ENCODE measurements around the gene UBA7. TPM values are rescaled to one million over a fixed set of nuclear protein-coding genes. Genes with fewer than 3 reads are reported as not detected.

Gene UBA7
- total and polyA plus RNA-seq, 2 donors (not counting 3 experiments of a cell fraction or from before 2014, with no cell fraction given): 57.4 to 80.7 TPM

DNA sequence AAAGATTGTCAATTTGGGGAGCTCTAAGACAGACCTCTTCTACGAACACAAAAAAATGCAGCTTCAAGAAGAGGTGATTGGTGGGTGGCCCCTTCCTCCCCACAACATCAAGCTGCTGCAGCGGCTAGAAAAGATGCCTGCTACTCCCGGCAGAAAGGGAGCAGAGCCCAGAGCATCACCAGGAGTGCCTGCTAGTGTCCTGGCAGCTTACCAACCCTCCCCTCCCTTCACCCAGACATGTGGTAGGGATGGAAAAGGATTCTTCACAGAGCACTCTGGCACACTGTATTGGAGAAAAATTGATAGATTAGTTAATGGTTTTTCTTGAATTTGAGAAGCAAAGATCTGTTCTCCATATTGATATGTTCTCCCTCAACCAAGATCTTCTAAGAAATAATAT lies 38.2 kb downstream of the UBA7 start:
- H3K4me3 ChIP-seq (replicated peaks in 1 of 3; ENCODE audit: insufficient read depth in 1 of 3, low read depth in 1 of 3, low read length in 3 of 3): no peak overlapping the region
- CTCF ChIA-PET: interaction anchor here (1.0 to 1.1 kb wide), 2 partner anchors 31 to 64 kb away, joined by 3 to 4 read pairs; no protein-coding TSS in a partner anchor
- H4K20me1 ChIP-seq (replicated peaks; ENCODE audit: control insufficient read depth, extremely low read depth, insufficient read depth, low read length): peaks cover 6% of the 10 kb centered on the region
- FAIRE-seq (no peak), DNase-seq (ENCODE audit: low read depth, low spot score) (no peak)
- POLR2A ChIA-PET: no interaction called here
- intact Hi-C loops (cut with micrococcal nuclease) (no loop called here), dilution Hi-C loops (cut with MboI; ENCODE audit: extremely low pct_ligation_motif_present, low sequenced_read_pairs) (no loop called here)
- peaks cover 76% of the 10 kb centered on the region for H3K79me2 ChIP-seq (ENCODE audit: control insufficient read depth, insufficient read depth, low read length)
- H3K36me3 ChIP-seq (ENCODE audit: control insufficient read depth in 2 of 2, extremely low read depth in 1 of 2, insufficient read depth in 2 of 2, low read length in 2 of 2): peaks cover 0 to 1% of the 10 kb centered on the region in 2 experiments
- no peaks in the 10 kb centered on the region for H3K9me1 ChIP-seq (replicated peaks; ENCODE audit: control insufficient read depth, extremely low read depth, insufficient read depth, low read length)
- H2AFZ ChIP-seq (ENCODE audit: low read depth, low read length): no peak overlapping the region
- H3K27me3 ChIP-seq (ENCODE audit: control insufficient read depth in 2 of 2, insufficient read depth in 2 of 2, low read length in 2 of 2): no peaks in the 10 kb centered on the region
- H3K9ac ChIP-seq (replicated peaks; ENCODE audit: extremely low read depth, insufficient read depth, low read length): no peak overlapping the region
- BruUV-seq (replicated peaks): no TSS peak
- TF ChIP-seq EZH2 (IDR thresholded peaks at IDR 0.05; ENCODE audit: borderline replicate concordance, low read depth, low read length, severe bottlenecking): no peak
- no peak for TF ChIP-seq MYC (IDR thresholded peaks at IDR 0.05; ENCODE audit: low read depth, low read length)
- no peak for TF ChIP-seq GATA2 (IDR thresholded peaks at IDR 0.05; ENCODE audit: insufficient read depth, insufficient read length, low read depth, low read length)
- TF ChIP-seq, protein P1, sequence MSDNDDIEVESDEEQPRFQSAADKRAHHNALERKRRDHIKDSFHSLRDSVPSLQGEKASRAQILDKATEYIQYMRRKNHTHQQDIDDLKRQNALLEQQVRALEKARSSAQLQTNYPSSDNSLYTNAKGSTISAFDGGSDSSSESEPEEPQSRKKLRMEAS (IDR thresholded peaks at IDR 0.05; ENCODE audit: insufficient read depth, insufficient read length): no peak
- no peak for TF ChIP-seq POLR2AphosphoS5 (IDR thresholded peaks at IDR 0.05; ENCODE audit: insufficient read depth, low read depth, low read length)
- TF ChIP-seq, protein P2, sequence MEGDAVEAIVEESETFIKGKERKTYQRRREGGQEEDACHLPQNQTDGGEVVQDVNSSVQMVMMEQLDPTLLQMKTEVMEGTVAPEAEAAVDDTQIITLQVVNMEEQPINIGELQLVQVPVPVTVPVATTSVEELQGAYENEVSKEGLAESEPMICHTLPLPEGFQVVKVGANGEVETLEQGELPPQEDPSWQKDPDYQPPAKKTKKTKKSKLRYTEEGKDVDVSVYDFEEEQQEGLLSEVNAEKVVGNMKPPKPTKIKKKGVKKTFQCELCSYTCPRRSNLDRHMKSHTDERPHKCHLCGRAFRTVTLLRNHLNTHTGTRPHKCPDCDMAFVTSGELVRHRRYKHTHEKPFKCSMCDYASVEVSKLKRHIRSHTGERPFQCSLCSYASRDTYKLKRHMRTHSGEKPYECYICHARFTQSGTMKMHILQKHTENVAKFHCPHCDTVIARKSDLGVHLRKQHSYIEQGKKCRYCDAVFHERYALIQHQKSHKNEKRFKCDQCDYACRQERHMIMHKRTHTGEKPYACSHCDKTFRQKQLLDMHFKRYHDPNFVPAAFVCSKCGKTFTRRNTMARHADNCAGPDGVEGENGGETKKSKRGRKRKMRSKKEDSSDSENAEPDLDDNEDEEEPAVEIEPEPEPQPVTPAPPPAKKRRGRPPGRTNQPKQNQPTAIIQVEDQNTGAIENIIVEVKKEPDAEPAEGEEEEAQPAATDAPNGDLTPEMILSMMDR (IDR thresholded peaks at IDR 0.05; ENCODE audit: extremely low read depth in 1 of 2, insufficient read depth in 1 of 2, low read depth in 1 of 2, low read length in 2 of 2): no peak
- no peak for TF ChIP-seq JUN (IDR thresholded peaks at IDR 0.05; ENCODE audit: borderline replicate concordance, insufficient read depth, insufficient read length, low read depth)
- TF ChIP-seq POLR2A (IDR thresholded peaks at IDR 0.05; ENCODE audit: low read depth, low read length): no peak
- no peak for TF ChIP-seq FOS (IDR thresholded peaks at IDR 0.05; ENCODE audit: borderline replicate concordance, insufficient read depth, low read length)
- H3K27ac ChIP-seq (ENCODE audit: insufficient read depth, low read depth, low read length): no peak overlapping the region
- peaks cover 2% of the 10 kb centered on the region for H3K4me1 ChIP-seq (ENCODE audit: control insufficient read depth, extremely low read depth, insufficient read depth, low read length)
- H3K9me3 ChIP-seq (replicated peaks; ENCODE audit: control insufficient read depth, insufficient read depth, low read length): no peaks in the 10 kb centered on the region
- H3K4me2 ChIP-seq (ENCODE audit: insufficient read depth, low read length): no peak overlapping the region
